Ovary (tissue), 9 donors: ENCODE measurements around the gene FAR1. TPM values are rescaled to one million over a fixed set of nuclear protein-coding genes. Genes with fewer than 3 reads are reported as not detected.

Source experiments
- DNase-seq, 5 donors: peaks; one replicate each; pipeline ENCODE4 v3.0.0-alpha.2; 2019 to 2020
- H3K27ac ChIP-seq, 2 donors: fragments of 200-600 bp; one replicate each; pipeline versions ENCODE4 v1.5.1 to v1.8.0; 2019 to 2022
- H3K27me3 ChIP-seq: fragments of 200-600 bp; one replicate; pipeline ENCODE4 v1.8.0; 2022
- H3K36me3 ChIP-seq: fragments of 200-600 bp; sonication (generic); one replicate; pipeline ENCODE4 v1.5.1; 2019
- H3K4me1 ChIP-seq: one replicate; pipeline ENCODE4 v1.8.1; 2013; ENCODE audit warnings: mild to moderate bottlenecking, moderate library complexity; ENCODE audit not compliant: insufficient read depth
- H3K4me3 ChIP-seq: fragments of 200-600 bp; sonication (generic); one replicate; pipeline ENCODE4 v1.5.1; 2017
- H3K9me3 ChIP-seq, 2 donors: fragments of 200-600 bp in 1 of 2; sonication (generic) in 1 of 2; one replicate each; pipeline versions ENCODE4 v1.5.1 to v1.8.1; 2013 to 2019; ENCODE audit warnings: mild to moderate bottlenecking in 1 of 2, moderate library complexity in 1 of 2
- EP300 ChIP-seq: sonication (generic); formaldehyde crosslinking; IDR thresholded peaks from one replicate; pipeline ENCODE4 v1.6.1; 2017; ENCODE audit warnings: antibody characterized with exemption
- POLR2A ChIP-seq: fragments of 450-650 bp; IDR thresholded peaks from one replicate; pipeline ENCODE4 v1.6.1; 2017; ENCODE audit warnings: antibody characterized with exemption, mild to moderate bottlenecking, moderate library complexity
- WGBS, 3 donors: extraction: QIAGEN DNeasy Blood & Tissue Kit in 1 of 3; methylation state at CpG; one replicate each; pipeline versions ENCODE4 v1.1.5 to v1.1.7; 2013 to 2017; 5-methylcytosine and 5-hydroxymethylcytosine counted together
- intact Hi-C, 4 donors: fragments of 100-400 bp; cut with DNase I; formaldehyde crosslinking; loops; one replicate each; pipeline versions ENCODE4 v1.11.0 to v1.15.1; 2022 to 2023
- polyA plus RNA-seq, 2 donors: library from polyadenylated mRNA; stranded (reverse); fragments of 200-250 nt in 1 of 2; fragments of 350-450 nt in 1 of 2; fragmentation: Illumina TruSeq in 1 of 2; extraction: RNeasy Lipid Tissue Mini Kit (QIAGEN cat#74804) in 1 of 2; gene quantifications; one replicate each; pipeline ENCODE4 v1.2.3, GENCODE V29; 2013 to 2014
- total RNA-seq, 7 donors: library from RNA; depleted of rRNA in 2 of 7; stranded (reverse); fragments of >200 nt in 2 of 7; fragmentation: NEBNext Ultra II Directional in 3 of 7; extraction: Animal tissue kit (Norgen Biotek cat#: 25700) in 3 of 7; gene quantifications; one replicate each; pipeline versions ENCODE4 v1.1.0 to v1.2.4, GENCODE V29; 2016 to 2023
- TF ChIP-seq, protein P1 (sequence below), 3 donors: fragments of 450-650 bp in 2 of 3; fragments of 200-600 bp in 1 of 3; IDR thresholded peaks; one replicate each; pipeline versions ENCODE4 v1.5.1 to v1.8.0; 2016 to 2022; ENCODE audit warnings: antibody characterized with exemption in 3 of 3, mild to moderate bottlenecking in 1 of 3
- donor health status: DM: no; HTN: no; CAD: no; lungs with moderate emphysema.
- donor health status: DM: no; HTN: no; CAD: no.
- donor health status: Bipolar disorder and iron deficiency.
- donor health status: DM: yes; HTN: yes; CAD: no.
- donor health status: DM: no; HTN: no; CAD: no.
- donor health status: DM: yes; HTN: yes; CAD: no.

The FAR1 gene
- total and polyA plus RNA-seq, 9 donors, result 14.2 to 52.1 (median 39.5) TPM

DNA sequence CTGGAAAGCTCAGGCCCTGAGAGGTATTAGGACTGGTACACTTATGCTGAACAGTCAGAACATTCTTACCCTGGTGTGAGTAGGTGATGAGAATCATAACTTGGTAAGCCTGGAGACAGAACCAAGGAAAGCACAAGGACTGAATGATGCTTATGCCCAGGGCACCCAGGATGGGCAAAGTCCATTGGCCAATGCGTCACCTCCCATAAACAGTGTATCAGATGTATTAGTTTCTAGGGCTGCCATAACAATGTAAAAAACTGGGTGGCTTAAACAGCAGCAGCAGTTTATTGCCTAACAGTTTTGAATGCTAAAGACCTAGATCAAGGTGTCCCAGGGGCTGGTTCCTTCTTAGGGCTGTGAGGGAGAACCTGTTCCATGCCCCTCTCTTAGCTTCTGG is 107.0 kb downstream of the FAR1 start:
- DNase-seq, result no peak
- Histone ChIP-seq H3K4me3 (no peak overlapping the region), H3K27ac (no peak overlapping the region), H3K36me3 (no peaks in the 10 kb centered on the region), H3K4me1 (no peaks in the 10 kb centered on the region), H3K27me3 (no peaks in the 10 kb centered on the region), H3K9me3 (no peaks in the 10 kb centered on the region)
- no peak for TF ChIP-seq EP300
- no peak for TF ChIP-seq POLR2A
- TF ChIP-seq, protein P1, sequence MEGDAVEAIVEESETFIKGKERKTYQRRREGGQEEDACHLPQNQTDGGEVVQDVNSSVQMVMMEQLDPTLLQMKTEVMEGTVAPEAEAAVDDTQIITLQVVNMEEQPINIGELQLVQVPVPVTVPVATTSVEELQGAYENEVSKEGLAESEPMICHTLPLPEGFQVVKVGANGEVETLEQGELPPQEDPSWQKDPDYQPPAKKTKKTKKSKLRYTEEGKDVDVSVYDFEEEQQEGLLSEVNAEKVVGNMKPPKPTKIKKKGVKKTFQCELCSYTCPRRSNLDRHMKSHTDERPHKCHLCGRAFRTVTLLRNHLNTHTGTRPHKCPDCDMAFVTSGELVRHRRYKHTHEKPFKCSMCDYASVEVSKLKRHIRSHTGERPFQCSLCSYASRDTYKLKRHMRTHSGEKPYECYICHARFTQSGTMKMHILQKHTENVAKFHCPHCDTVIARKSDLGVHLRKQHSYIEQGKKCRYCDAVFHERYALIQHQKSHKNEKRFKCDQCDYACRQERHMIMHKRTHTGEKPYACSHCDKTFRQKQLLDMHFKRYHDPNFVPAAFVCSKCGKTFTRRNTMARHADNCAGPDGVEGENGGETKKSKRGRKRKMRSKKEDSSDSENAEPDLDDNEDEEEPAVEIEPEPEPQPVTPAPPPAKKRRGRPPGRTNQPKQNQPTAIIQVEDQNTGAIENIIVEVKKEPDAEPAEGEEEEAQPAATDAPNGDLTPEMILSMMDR (IDR thresholded peaks at IDR 0.05), result no peak
- 96 to 100% (median 98%) methylated on average over 1 of the region's 1 CpG for WGBS, 3 donors
- intact Hi-C loops, result loop anchor here in 1 of 4 donors (10.0 kb wide), 1 partner anchor 469 kb away; no protein-coding TSS in a partner anchor

DNA sequence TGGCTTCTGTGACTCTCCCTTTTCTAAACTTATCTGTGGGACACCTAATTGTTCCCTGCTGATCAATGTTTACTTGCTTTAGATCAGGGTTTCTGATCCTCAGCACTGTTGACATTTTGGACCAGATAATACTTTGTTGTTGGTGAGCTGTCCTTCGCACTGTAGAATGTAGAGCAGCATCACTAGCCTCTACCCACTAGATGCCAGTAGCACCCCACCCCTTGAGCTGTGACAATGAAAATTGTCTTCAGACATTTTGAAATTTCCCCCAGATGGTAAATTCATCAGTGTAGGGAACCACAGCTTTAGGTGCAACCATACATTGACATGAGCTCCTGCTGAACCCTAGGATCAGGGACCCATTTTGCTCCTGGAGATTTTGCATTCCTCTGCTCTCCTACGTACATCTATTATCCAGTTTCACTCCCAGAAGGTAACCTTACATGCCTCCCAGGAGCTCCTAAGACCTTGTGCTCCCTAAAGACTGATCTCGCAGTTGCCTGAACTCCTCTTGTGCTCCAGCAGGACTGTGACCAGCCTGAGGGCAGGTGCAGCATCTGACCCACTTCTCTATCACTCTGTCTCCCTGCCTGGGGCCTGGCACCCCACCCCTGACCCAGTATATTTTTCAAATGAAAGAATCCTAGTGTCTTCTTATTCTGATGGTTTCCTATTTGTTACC is 107.8 kb downstream of the FAR1 start:
- Histone ChIP-seq H3K9me3 (no peaks in the 10 kb centered on the region), H3K4me1 (no peaks in the 10 kb centered on the region), H3K4me3 (no peak overlapping the region), H3K36me3 (no peaks in the 10 kb centered on the region), H3K27ac (no peak overlapping the region), H3K27me3 (no peaks in the 10 kb centered on the region)
- no peak for DNase-seq
- no peak for TF ChIP-seq EP300
- TF ChIP-seq POLR2A, result no peak
- TF ChIP-seq, protein P1 (IDR thresholded peaks at IDR 0.05), result no peak
- 75 to 89% (median 85%) methylated on average over 3 of the region's 3 CpGs for WGBS, 3 donors
- intact Hi-C loops, result loop anchor here in 1 of 4 donors (10.0 kb wide), 1 partner anchor 469 kb away; no protein-coding TSS in a partner anchor

DNA sequence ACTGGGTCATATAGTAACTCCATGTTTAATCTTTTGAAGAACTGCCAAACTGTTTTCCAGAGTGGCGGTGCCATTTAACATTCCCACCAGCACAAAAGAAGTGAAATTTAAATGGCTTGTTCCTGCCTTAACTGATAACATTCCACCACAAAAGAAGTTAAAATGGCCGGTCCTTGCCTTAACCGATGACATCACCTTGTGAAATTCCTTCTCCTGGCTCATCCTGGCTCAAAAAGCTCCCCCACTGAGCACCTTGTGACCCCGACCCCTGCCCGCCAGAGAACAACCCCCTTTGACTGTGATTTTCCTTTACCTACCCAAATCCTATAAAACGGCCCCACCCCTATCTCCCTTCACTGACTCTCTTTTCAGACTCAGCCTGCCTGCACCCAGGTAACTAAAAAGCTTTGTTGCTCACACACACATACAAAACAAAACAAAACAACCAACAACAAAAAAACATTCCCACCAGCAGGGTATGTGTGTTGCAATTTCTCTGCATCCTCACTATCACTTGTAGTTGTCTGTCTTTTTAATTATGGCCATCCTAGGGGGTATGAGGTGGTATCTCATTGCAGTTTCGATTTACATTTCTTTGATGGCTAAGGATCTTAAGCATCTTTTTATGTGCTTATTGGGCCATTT is 109.0 kb downstream of the FAR1 start:
- Histone ChIP-seq H3K4me1 (no peaks in the 10 kb centered on the region), H3K27me3 (no peaks in the 10 kb centered on the region), H3K36me3 (no peaks in the 10 kb centered on the region), H3K27ac (no peak overlapping the region), H3K4me3 (no peak overlapping the region), H3K9me3 (no peaks in the 10 kb centered on the region)
- intact Hi-C loops, result loop anchor here in 1 of 4 donors (10.0 kb wide), 1 partner anchor 467 kb away; no protein-coding TSS in a partner anchor
- TF ChIP-seq POLR2A (no peak), EP300 (no peak)
- TF ChIP-seq, protein P1 (IDR thresholded peaks at IDR 0.05), result no peak
- DNase-seq, result no peak
- WGBS, 3 donors, result 53 to 64% (median 62%) methylated on average over 7 of the region's 7 CpGs

DNA sequence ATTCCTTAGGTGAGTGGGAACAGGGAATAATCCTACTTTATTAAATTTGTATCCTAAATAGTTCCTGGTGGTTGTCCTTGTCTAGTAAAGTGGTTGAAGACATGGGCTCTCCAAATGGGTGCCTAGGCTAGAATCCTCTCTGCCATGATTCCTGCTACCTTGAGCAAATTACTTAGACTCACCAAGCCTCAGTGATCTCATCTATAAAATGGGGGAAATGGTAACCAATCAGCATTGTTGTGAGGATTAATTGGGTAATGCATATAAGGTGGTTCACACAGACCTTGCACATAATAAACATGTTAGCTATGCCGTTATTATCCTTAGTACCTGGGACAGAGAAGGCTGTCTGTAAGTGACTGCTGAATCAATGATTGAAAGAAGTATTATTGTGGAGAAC is 109.9 kb downstream of the FAR1 start:
- intact Hi-C loops, result loop anchor here in 1 of 4 donors (10.0 kb wide), 1 partner anchor 466 kb away; no protein-coding TSS in a partner anchor
- 63 to 77% (median 73%) methylated on average over 1 of the region's 1 CpG for WGBS, 3 donors
- Histone ChIP-seq H3K4me1 (no peaks in the 10 kb centered on the region), H3K27me3 (no peaks in the 10 kb centered on the region), H3K36me3 (no peaks in the 10 kb centered on the region), H3K4me3 (no peak overlapping the region), H3K9me3 (no peaks in the 10 kb centered on the region), H3K27ac (no peak overlapping the region)
- no peak for DNase-seq
- no peak for TF ChIP-seq POLR2A
- TF ChIP-seq, protein P1 (IDR thresholded peaks at IDR 0.05), result no peak
